Measurements from ENCODE around the gene ZSCAN16. TPM values are rescaled to one million over a fixed set of nuclear protein-coding genes. Genes with fewer than 3 reads are reported as not detected.

The ZSCAN16 gene
- total and polyA plus RNA-seq, 12 donors = 1.4 to 5.6 (median 2.1) TPM

GRCh38 chr6:28080631-28081485 is 43.6 kb upstream of the ZSCAN16 start:
- no peak for TF ChIP-seq CTCF (IDR thresholded peaks at IDR 0.05)
- 1% methylated on average over 46 of the region's 46 CpGs for WGBS, 2 donors
- Histone ChIP-seq H3K27ac (peak overlapping the region; percentile 41 to 92 (median 86)), H3K36me3 (no peaks in the 10 kb centered on the region), H3K9me3 (no peaks in the 10 kb centered on the region), H3K4me1 (peaks cover 0 to 15% (median 12%) of the 10 kb centered on the region in 9 donors), H3K4me3 (peak overlapping the region; percentile 58 to 92 (median 74)), H3K27me3 (no peaks in the 10 kb centered on the region)
- DNase-seq (peak; percentile 91 to 96), ATAC-seq (peak; percentile 98 to 99 (median 99))
- intact Hi-C loops (cut with DNase I) = loop anchor here in 2 of 10 donors (2.0 to 5.0 kb wide), 3 partner anchors 56 to 146 kb away; partner anchors contain the start of gene ZSCAN9 (in 1 of the 2)

GRCh38 chr6:28081486-28081751 is 43.0 kb upstream of the ZSCAN16 start:
- DNase-seq = no peak
- H3K27ac ChIP-seq = peak overlapping the region in 9 of 10 donors; percentile 75 to 92 (median 89)
- 11 to 26% methylated on average over 4 of the region's 4 CpGs for WGBS, 2 donors
- intact Hi-C loops (cut with DNase I) = loop anchor here in 2 of 10 donors (2.0 to 5.0 kb wide), 3 partner anchors 55 to 146 kb away; partner anchors contain the start of gene ZSCAN9 (in 1 of the 2)
- TF ChIP-seq CTCF (IDR thresholded peaks at IDR 0.05) = no peak
- peaks cover 0 to 15% (median 12%) of the 10 kb centered on the region in 9 donors for H3K4me1 ChIP-seq
- H3K4me3 ChIP-seq = peak overlapping the region; percentile 58 to 92 (median 74)
- no peaks in the 10 kb centered on the region for H3K36me3 ChIP-seq
- peak in 5 of 8 donors; percentile 5 to 26 (median 11) for ATAC-seq
- no peaks in the 10 kb centered on the region for H3K9me3 ChIP-seq
- no peaks in the 10 kb centered on the region for H3K27me3 ChIP-seq

GRCh38 chr6:28082939-28083338 is 41.5 kb upstream of the ZSCAN16 start:
- Histone ChIP-seq H3K36me3 (peaks cover 0 to 5% (median 0%) of the 10 kb centered on the region in 9 donors), H3K27ac (no peak overlapping the region), H3K4me1 (peaks cover 0 to 15% (median 12%) of the 10 kb centered on the region in 9 donors), H3K27me3 (no peaks in the 10 kb centered on the region), H3K9me3 (peaks cover 0 to 5% (median 0%) of the 10 kb centered on the region in 11 donors), H3K4me3 (no peak overlapping the region)
- intact Hi-C loops (cut with DNase I) = loop anchor here in 2 of 10 donors (5.0 kb wide), 2 partner anchors 139 to 144 kb away; partner anchors contain the start of gene ZSCAN9 (in 1 of the 2)
- no peak for ATAC-seq
- TF ChIP-seq CTCF (IDR thresholded peaks at IDR 0.05) = no peak
- no peak for DNase-seq

GRCh38 chr6:28089054-28089453 is 35.4 kb upstream of the ZSCAN16 start:
- DNase-seq = no peak
- H3K4me3 ChIP-seq = no peak overlapping the region
- H3K27me3 ChIP-seq = peaks cover 0 to 15% (median 0%) of the 10 kb centered on the region in 7 donors
- H3K9me3 ChIP-seq = peaks cover 0 to 33% (median 8%) of the 10 kb centered on the region in 11 donors
- WGBS, 2 donors = 96 to 97% methylated on average over 5 of the region's 5 CpGs
- intact Hi-C loops (cut with DNase I) = no loop called here
- TF ChIP-seq CTCF (IDR thresholded peaks at IDR 0.05) = no peak
- H3K4me1 ChIP-seq = peaks cover 0 to 4% (median 0%) of the 10 kb centered on the region in 9 donors
- no peak overlapping the region for H3K27ac ChIP-seq
- peaks cover 0 to 26% (median 8%) of the 10 kb centered on the region in 9 donors for H3K36me3 ChIP-seq
- no peak for ATAC-seq
